Neuronal stem cell (in vitro differentiated cells): Measurements from ENCODE around the gene RRM1.

ENCODE experiments used
- DNase-seq: peaks from one replicate; pipeline ENCODE4 v3.0.0-alpha.2; 2013; ENCODE audit warnings: low spot score
- H2AFZ ChIP-seq: one replicate; pipeline ENCODE4 v1.6.1; 2013; ENCODE audit warnings: mild to moderate bottlenecking, low read length, inconsistent platforms
- H2AK5ac ChIP-seq: 2 replicates; pipeline ENCODE4 v1.6.1; 2013; ENCODE audit warnings: low read depth, mild to moderate bottlenecking, inconsistent platforms, low read length, moderate library complexity, mixed read lengths
- H2BK120ac ChIP-seq: 2 replicates; pipeline ENCODE4 v1.6.1; 2013; ENCODE audit warnings: low read depth, mild to moderate bottlenecking, inconsistent platforms, low read length, moderate library complexity, mixed read lengths
- H2BK12ac ChIP-seq: one replicate; pipeline ENCODE4 v1.6.1; 2013; ENCODE audit warnings: low read length, inconsistent platforms
- H2BK15ac ChIP-seq: 2 replicates; pipeline ENCODE4 v1.6.1; 2013; ENCODE audit warnings: mild to moderate bottlenecking, low read length, inconsistent platforms, mixed read lengths
- H2BK5ac ChIP-seq: one replicate; pipeline ENCODE4 v1.6.1; 2013; ENCODE audit warnings: inconsistent platforms, mild to moderate bottlenecking, low read length, moderate library complexity
- H3K14ac ChIP-seq: one replicate; pipeline ENCODE4 v1.6.1; 2013; ENCODE audit warnings: low read length, inconsistent platforms
- H3K18ac ChIP-seq: 2 replicates; pipeline ENCODE4 v1.6.1; 2013; ENCODE audit warnings: low read length, inconsistent platforms
- H3K23ac ChIP-seq: 2 replicates; pipeline ENCODE4 v1.6.1; 2013; ENCODE audit warnings: low read depth, mild to moderate bottlenecking, mixed read lengths, low read length, inconsistent platforms; ENCODE audit not compliant: poor library complexity
- H3K27ac ChIP-seq: replicated peaks from 3 replicates; pipeline ENCODE4 v1.5.1; 2013; ENCODE audit warnings: low read length, inconsistent platforms
- H3K27me3 ChIP-seq, 3 experiments: 2 replicates each; pipeline ENCODE4 v1.6.1; 2013; ENCODE audit warnings: low read length in 3 of 3, mild to moderate bottlenecking in 2 of 3, inconsistent platforms in 1 of 3, low read depth in 1 of 3, mixed read lengths in 1 of 3, moderate library complexity in 1 of 3; ENCODE audit not compliant: control insufficient read depth in 3 of 3, insufficient read depth in 3 of 3
- H3K36me3 ChIP-seq, 2 donors: replicated peaks in 1 of 2; 2 replicates each; pipeline ENCODE4 v1.6.1; 2013; ENCODE audit warnings: low read length in 2 of 2; ENCODE audit not compliant: control insufficient read depth in 2 of 2, insufficient read depth in 2 of 2
- H3K4ac ChIP-seq: 2 replicates; pipeline ENCODE4 v1.6.1; 2013; ENCODE audit warnings: inconsistent platforms, mild to moderate bottlenecking, low read length, moderate library complexity
- H3K4me1 ChIP-seq, 2 donors: 1 replicate in 1 of 2; 2 replicates in 1 of 2; pipeline ENCODE4 v1.6.1; 2013; ENCODE audit warnings: low read length in 2 of 2, low read depth in 1 of 2; ENCODE audit not compliant: control insufficient read depth in 2 of 2, insufficient read depth in 1 of 2
- H3K4me2 ChIP-seq: one replicate; pipeline ENCODE4 v1.6.1; 2013; ENCODE audit warnings: mild to moderate bottlenecking, low read length, inconsistent platforms; ENCODE audit not compliant: insufficient read depth, poor library complexity, severe bottlenecking
- H3K4me3 ChIP-seq, 2 donors: 2 replicates each; pipeline ENCODE4 v1.5.1; 2013; ENCODE audit warnings: low read length in 2 of 2, mild to moderate bottlenecking in 2 of 2, inconsistent platforms in 1 of 2, moderate library complexity in 1 of 2
- H3K79me1 ChIP-seq: one replicate; pipeline ENCODE4 v1.6.1; 2013; ENCODE audit warnings: low read depth, mild to moderate bottlenecking, inconsistent platforms, low read length, moderate library complexity
- H3K9ac ChIP-seq: one replicate; pipeline ENCODE4 v1.6.1; 2013; ENCODE audit warnings: mild to moderate bottlenecking, low read depth, low read length, inconsistent platforms; ENCODE audit not compliant: poor library complexity
- H3K9me3 ChIP-seq, 2 donors: replicated peaks in 1 of 2; 2 replicates each; pipeline versions ENCODE3 to v1.6.1; 2013; ENCODE audit warnings: low read length in 2 of 2, mild to moderate bottlenecking in 2 of 2, inconsistent platforms in 1 of 2, low read depth in 1 of 2, mixed read lengths in 1 of 2, moderate library complexity in 1 of 2; ENCODE audit not compliant: control insufficient read depth in 2 of 2, insufficient read depth in 1 of 2
- H4K8ac ChIP-seq: one replicate; pipeline ENCODE4 v1.6.1; 2013; ENCODE audit warnings: low read depth, mild to moderate bottlenecking, inconsistent platforms, low read length, moderate library complexity
- H4K91ac ChIP-seq: one replicate; pipeline ENCODE4 v1.6.1; 2013; ENCODE audit warnings: low read length, low read depth, mild to moderate bottlenecking, inconsistent platforms; ENCODE audit not compliant: poor library complexity
- WGBS, 2 donors: extraction: QIAGEN DNeasy Blood & Tissue Kit; methylation state at CpG; one replicate each; pipeline ENCODE4 v1.1.7; 2013; ENCODE audit warnings: missing lambda C conversion rate in 2 of 2, mixed read lengths in 1 of 2; ENCODE audit not compliant: insufficient read length in 2 of 2, insufficient replicate concordance in 1 of 2; ENCODE audit errors: extremely low coverage in 2 of 2; 5-methylcytosine and 5-hydroxymethylcytosine counted together

Gene RRM1

GRCh38 chr11:4187055-4187988, 92.7 kb downstream of the RRM1 start:
- Histone ChIP-seq H3K4ac (no peak overlapping the region), H3K18ac (peak overlapping the region; percentile 96), H3K36me3 (no peaks in the 10 kb centered on the region), H3K27ac (no peak overlapping the region), H3K27me3 (peaks cover 0 to 41% (median 2%) of the 10 kb centered on the region in 3 experiments), H3K4me1 (peaks cover 0 to 2% of the 10 kb centered on the region in 2 donors), H2AFZ (peak overlapping the region; percentile 99), H4K8ac (no peak overlapping the region), H4K91ac (no peak overlapping the region), H3K14ac (peak overlapping the region; percentile 43), H3K9me3 (peaks cover 0 to 2% of the 10 kb centered on the region in 2 donors), H3K4me2 (peak overlapping the region; percentile 87), H2BK12ac (no peak overlapping the region), H2BK5ac (no peak overlapping the region), H2BK15ac (no peak overlapping the region), H3K9ac (peak overlapping the region; percentile 90), H3K4me3 (peak overlapping the region; percentile 46 to 89), H2AK5ac (no peak overlapping the region), H3K79me1 (no peaks in the 10 kb centered on the region), H2BK120ac (peak overlapping the region; percentile 14), H3K23ac (peak overlapping the region; percentile 69)
- DNase-seq: peak; percentile 86
- WGBS, 2 donors: no CpG with 5 or more reads among the region's 83 CpGs
